A549 (cell line): ENCODE results near the gene ORC1. TPM values are rescaled to one million over a fixed set of nuclear protein-coding genes. Genes with fewer than 3 reads are reported as not detected.

Experiments used
- ATAC-seq, 2 experiments: fragments of 200-7000 bp in 1 of 2; fragments of >200 bp in 1 of 2; cut with Nextera tagmentation in 1 of 2; cut with Tn5 transposase in 1 of 2; 3 replicates each; pipeline versions ENCODE4 v1.8.0 to v1.9.1; 2018 to 2020; ENCODE audit warnings: mild to moderate bottlenecking in 1 of 2, moderate library complexity in 1 of 2
- CTCF ChIA-PET: fragments of 300-600 bp; sonication (Branson Sonifier 250); formaldehyde crosslinking; extraction: SDS; loops from one replicate; lab custom pipeline; 2021; ENCODE audit warnings: antibody characterized with exemption, inconsistent platforms; lab: Yijun Ruan, JAX
- POLR2A ChIA-PET: fragments of 350-600 bp; formaldehyde crosslinking; extraction: SDS; loops from one replicate; lab custom pipeline; 2021; ENCODE audit warnings: antibody characterized with exemption, inconsistent platforms; lab: Yijun Ruan, JAX
- DNase-seq, 2 experiments: peaks; one replicate each; pipeline versions ENCODE4 v3.0.0 to v3.0.0-alpha.2; 2011 to 2016; ENCODE audit warnings: low read depth in 1 of 2, low spot score in 1 of 2
- FAIRE-seq: peaks from 2 replicates; lab custom pipeline; 2011; peaks lifted over from hg19 to GRCh38; lab: Jason Lieb, UNC
- H3K27ac ChIP-seq, 2 experiments: fragments of >200 bp; sonication (Bioruptor Twin); formaldehyde crosslinking; 3 replicates each; pipeline ENCODE4 v1.5.1; 2016 to 2017
- H3K4me1 ChIP-seq: fragments of >200 bp; sonication (Bioruptor Twin); formaldehyde crosslinking; 3 replicates; pipeline ENCODE4 v1.6.1; 2016
- H3K4me2 ChIP-seq: fragments of >200 bp; sonication (Bioruptor Twin); formaldehyde crosslinking; 3 replicates; pipeline ENCODE4 v1.6.1; 2016
- H3K4me3 ChIP-seq: fragments of >200 bp; sonication (Bioruptor Twin); formaldehyde crosslinking; 3 replicates; pipeline ENCODE4 v1.5.1; 2016
- H3K9me3 ChIP-seq: fragments of >200 bp; sonication (Bioruptor Twin); formaldehyde crosslinking; 3 replicates; pipeline ENCODE4 v1.6.1; 2016
- BCL3 ChIP-seq: fragments of >200 bp; sonication (Bioruptor Twin); formaldehyde crosslinking; IDR thresholded peaks from 3 replicates; pipeline ENCODE4 v1.6.1; 2016
- CBX2 ChIP-seq: fragments of 200-600 bp; sonication (generic); IDR thresholded peaks from 2 replicates; pipeline ENCODE4 v1.6.1; 2016; ENCODE audit warnings: low read depth, mild to moderate bottlenecking, borderline replicate concordance
- CTCF ChIP-seq: fragments of >200 bp; sonication (Bioruptor Twin); formaldehyde crosslinking; IDR thresholded peaks from 3 replicates; pipeline ENCODE4 v1.5.1; 2016
- EHF ChIP-seq: fragments of 250-450 bp; sonication (Bioruptor Pico); IDR thresholded peaks from 2 replicates; pipeline ENCODE4 v1.5.0; 2020; ENCODE audit warnings: mild to moderate bottlenecking
- EP300 ChIP-seq, 2 experiments: fragments of >200 bp; sonication (Bioruptor Twin); formaldehyde crosslinking; IDR thresholded peaks; 2 replicates in 1 of 2; 3 replicates in 1 of 2; pipeline ENCODE4 v1.6.1; 2016 to 2017
- FOSB ChIP-seq: fragments of 250-450 bp; sonication (Bioruptor Pico); IDR thresholded peaks from 2 replicates; pipeline ENCODE4 v1.5.0; 2020; ENCODE audit warnings: mild to moderate bottlenecking, moderate library complexity
- FOXS1 ChIP-seq: fragments of 250-450 bp; sonication (Bioruptor Pico); IDR thresholded peaks from 2 replicates; pipeline ENCODE4 v1.5.0; 2020; ENCODE audit warnings: mild to moderate bottlenecking, moderate library complexity
- GATA3 ChIP-seq: IDR thresholded peaks from 2 replicates; pipeline ENCODE4 v1.6.1; 2012; ENCODE audit warnings: borderline replicate concordance
- HEYL ChIP-seq: fragments of 250-450 bp; sonication (Bioruptor Pico); IDR thresholded peaks from 2 replicates; pipeline ENCODE4 v1.8.0; 2021; ENCODE audit warnings: mild to moderate bottlenecking, moderate library complexity
- HOXB5 ChIP-seq: fragments of 250-450 bp; sonication (Bioruptor Pico); IDR thresholded peaks from 2 replicates; pipeline ENCODE4 v1.5.0; 2020; ENCODE audit warnings: mild to moderate bottlenecking, moderate library complexity
- JUN ChIP-seq, 2 experiments: fragments of >200 bp; sonication (Bioruptor Twin); formaldehyde crosslinking; IDR thresholded peaks; 2 replicates in 1 of 2; 3 replicates in 1 of 2; pipeline ENCODE4 v1.6.1; 2016 to 2017
- JUNB ChIP-seq: fragments of >200 bp; sonication (Bioruptor Twin); formaldehyde crosslinking; IDR thresholded peaks from 2 replicates; pipeline ENCODE4 v1.6.1; 2016
- MAFK ChIP-seq: fragments of 450-650 bp; IDR thresholded peaks from 2 replicates; pipeline ENCODE4 v1.6.1; 2014; ENCODE audit not compliant: partially characterized antibody
- MAZ ChIP-seq: fragments of 150-350 bp; IDR thresholded peaks from 2 replicates; pipeline ENCODE4 v1.6.1; 2014; ENCODE audit warnings: antibody characterized with exemption, low read depth, low read length, borderline replicate concordance
- RAD21 ChIP-seq, 2 experiments: fragments of >200 bp in 1 of 2; sonication (Bioruptor Twin) in 1 of 2; formaldehyde crosslinking in 1 of 2; IDR thresholded peaks in 1 of 2; conservative IDR thresholded peaks in 1 of 2; 2 replicates in 1 of 2; 3 replicates in 1 of 2; pipeline ENCODE4 v1.6.1; 2012 to 2018; ENCODE audit warnings: inconsistent platforms in 1 of 2
- RFX5 ChIP-seq: fragments of 450-650 bp; IDR thresholded peaks from 2 replicates; pipeline ENCODE4 v1.7.1; 2014; ENCODE audit warnings: antibody characterized with exemption, mild to moderate bottlenecking, moderate library complexity
- SMC3 ChIP-seq: fragments of >200 bp; sonication (Bioruptor Twin); formaldehyde crosslinking; IDR thresholded peaks from 3 replicates; pipeline ENCODE4 v1.6.1; 2018; ENCODE audit warnings: inconsistent platforms
- TFCP2L1 ChIP-seq: fragments of 250-450 bp; sonication (Bioruptor Pico); IDR thresholded peaks from 2 replicates; pipeline ENCODE4 v1.5.0; 2021; ENCODE audit warnings: mild to moderate bottlenecking
- ZNF302 ChIP-seq: fragments of 250-450 bp; sonication (Bioruptor Pico); IDR thresholded peaks from 2 replicates; pipeline ENCODE4 v1.9.0; 2021; ENCODE audit warnings: inconsistent platforms, mild to moderate bottlenecking, moderate library complexity
- WGBS: methylation state at CpG from one replicate; pipeline ENCODE4 v1.1.6; 2017; ENCODE audit errors: missing lambda C conversion rate; 5-methylcytosine and 5-hydroxymethylcytosine counted together
- polyA plus RNA-seq, 4 experiments: library from polyadenylated mRNA; depleted of rRNA in 3 of 4; stranded (reverse); fragments of >200 nt; fragmentation: RNase III in 1 of 4; extraction: RNeasy Plus Mini Kit Qiagen cat#74134 plus additional on column Dnase treatment in 1 of 4; gene quantifications; 2 replicates in 3 of 4; 3 replicates in 1 of 4; pipeline ENCODE4 v1.2.3, GENCODE V29; 2011 to 2017

Gene ORC1
- polyA plus RNA-seq, 2 of the 4 experiments (the other 2 are of a cell fraction), result 18.9 to 19.1 TPM

GRCh38 chr1:52325786-52326185 is 78.4 kb downstream of the ORC1 start:
- 81% methylated on average over 5 of the region's 5 CpGs for WGBS
- no peak overlapping the region for H3K27ac ChIP-seq
- DNase-seq (no peak), FAIRE-seq (no peak), ATAC-seq (no peak)
- CTCF ChIA-PET, result no interaction called here
- POLR2A ChIA-PET, result no interaction called here
- H3K4me1 ChIP-seq, result peaks cover 11% of the 10 kb centered on the region; the same call in 2 of the 3 replicates
- H3K4me3 ChIP-seq, result no peak overlapping the region
- H3K4me2 ChIP-seq, result no peak overlapping the region
- TF ChIP-seq BCL3, result no peak
- TF ChIP-seq MAZ, result no peak
- no peak for TF ChIP-seq EP300 (IDR thresholded peaks at IDR 0.05)
- TF ChIP-seq ZNF302 (CRISPR knock-in tag), result no peak
- no peak for TF ChIP-seq HEYL
- TF ChIP-seq MAFK, result no peak
- no peak for TF ChIP-seq TFCP2L1 (CRISPR knock-in tag)
- no peak for TF ChIP-seq FOSB (CRISPR knock-in tag)
- TF ChIP-seq EHF (CRISPR knock-in tag), result no peak
- TF ChIP-seq GATA3, result no peak
- TF ChIP-seq FOXS1 (CRISPR knock-in tag), result no peak
- no peak for TF ChIP-seq SMC3
- no peak for TF ChIP-seq CTCF
- no peak for TF ChIP-seq RAD21 (conservative IDR thresholded peaks at IDR 0.05 in 1 of 2, IDR thresholded peaks at IDR 0.05 in 1 of 2)
- TF ChIP-seq JUNB, result no peak
- no peak for TF ChIP-seq HOXB5
- H3K9me3 ChIP-seq, result no peaks in the 10 kb centered on the region

GRCh38 chr1:52323731-52324130 is 80.5 kb downstream of the ORC1 start:
- ChIA-PET CTCF (interaction anchor here (0.6 to 1.1 kb wide), 2 partner anchors 22 to 697 kb away, joined by 3 to 4 read pairs; no protein-coding TSS in a partner anchor), POLR2A (no interaction called here)
- Histone ChIP-seq H3K27ac (no peak overlapping the region), H3K4me2 (no peak overlapping the region), H3K9me3 (no peaks in the 10 kb centered on the region), H3K4me1 (peaks cover 8% of the 10 kb centered on the region; the same call in 2 of the 3 replicates), H3K4me3 (no peak overlapping the region)
- 89% methylated on average over 8 of the region's 8 CpGs for WGBS
- no peak for TF ChIP-seq FOXS1 (CRISPR knock-in tag)
- TF ChIP-seq RAD21 (conservative IDR thresholded peaks at IDR 0.05 in 1 of 2, IDR thresholded peaks at IDR 0.05 in 1 of 2), result no peak
- no peak for TF ChIP-seq CBX2
- no peak for TF ChIP-seq RFX5
- TF ChIP-seq JUN (IDR thresholded peaks at IDR 0.05), result no peak
- FAIRE-seq, result no peak
- no peak for ATAC-seq
- no peak for DNase-seq

Other genes starting within 250 kb of the ORC1 start
- 9.8 and 14.0 TPM in 2 replicates for gene CC2D1B, start 38.2 kb downstream of the ORC1 start, polyA plus RNA-seq (2011; rRNA removed)
- 15.6 to 18.4 TPM (median 18.2 TPM) in 3 replicates for gene CC2D1B, start 38.2 kb downstream of the ORC1 start, polyA plus RNA-seq (2017; fragmentation: RNase III; extraction: RNeasy Plus Mini Kit Qiagen cat#74134 plus additional on column Dnase treatment)
- 24.0 and 30.4 TPM in 2 replicates for gene PRPF38A, start 179 bp upstream of the ORC1 start, polyA plus RNA-seq (2011; rRNA removed)
- gene PRPF38A, start 179 bp upstream of the ORC1 start, polyA plus RNA-seq (2017; fragmentation: RNase III; extraction: RNeasy Plus Mini Kit Qiagen cat#74134 plus additional on column Dnase treatment), result 12.9 to 14.1 TPM (median 13.0 TPM) in 3 replicates
- 32.2 and 34.1 TPM in 2 replicates for gene TUT4, start 148.7 kb upstream of the ORC1 start, polyA plus RNA-seq (2011; rRNA removed)
- gene TUT4, start 148.7 kb upstream of the ORC1 start, polyA plus RNA-seq (2017; fragmentation: RNase III; extraction: RNeasy Plus Mini Kit Qiagen cat#74134 plus additional on column Dnase treatment), result 25.3 to 28.0 TPM (median 26.2 TPM) in 3 replicates
- gene GPX7, start 197.9 kb upstream of the ORC1 start, polyA plus RNA-seq (2011; rRNA removed), result not detected in 2 replicates
- not detected in 3 replicates for gene GPX7, start 197.9 kb upstream of the ORC1 start, polyA plus RNA-seq (2017; fragmentation: RNase III; extraction: RNeasy Plus Mini Kit Qiagen cat#74134 plus additional on column Dnase treatment)
- 0.26 TPM in 1 of 2 replicates, not detected in the other for gene SHISAL2A, start 228.7 kb upstream of the ORC1 start, polyA plus RNA-seq (2011; rRNA removed)
- not detected in 3 replicates for gene SHISAL2A, start 228.7 kb upstream of the ORC1 start, polyA plus RNA-seq (2017; fragmentation: RNase III; extraction: RNeasy Plus Mini Kit Qiagen cat#74134 plus additional on column Dnase treatment)